Fibroblast of lung (primary cell): ENCODE data around the gene A3GALT2. TPM values are rescaled to one million over a fixed set of nuclear protein-coding genes. Genes with fewer than 3 reads are reported as not detected.

ENCODE experiments used
- DNase-seq, 2 donors: peaks; one replicate each; pipeline versions ENCODE4 v3.0.0 to v3.0.0-alpha.2; 2010; ENCODE audit warnings: low read depth in 2 of 2
- H2AFZ ChIP-seq: 2 replicates; pipeline ENCODE4 v1.5.1; 2012; ENCODE audit warnings: low read length, control low read depth, inconsistent platforms
- H3K27ac ChIP-seq: 2 replicates; pipeline ENCODE4 v1.5.1; 2011; ENCODE audit warnings: low read length, control low read depth; ENCODE audit not compliant: insufficient read depth
- H3K27me3 ChIP-seq: 2 replicates; pipeline ENCODE4 v1.5.1; 2011; ENCODE audit warnings: mild to moderate bottlenecking, low read length; ENCODE audit not compliant: control insufficient read depth, insufficient read depth
- H3K36me3 ChIP-seq: 2 replicates; pipeline ENCODE4 v1.5.1; 2011; ENCODE audit warnings: low read length; ENCODE audit not compliant: control insufficient read depth, insufficient read depth
- H3K4me1 ChIP-seq: 2 replicates; pipeline ENCODE4 v1.5.1; 2011; ENCODE audit warnings: low read length; ENCODE audit not compliant: control insufficient read depth, insufficient read depth; ENCODE audit errors: extremely low read depth
- H3K4me2 ChIP-seq: 2 replicates; pipeline ENCODE4 v1.5.1; 2011; ENCODE audit warnings: low read length, control low read depth; ENCODE audit not compliant: insufficient read depth; ENCODE audit errors: extremely low read depth
- H3K4me3 ChIP-seq, 4 experiments: fragments of 200-600 bp in 1 of 4; sonication (generic) in 1 of 4; replicated peaks in 1 of 4; 2 replicates each; pipeline ENCODE4 v1.5.1; 2011 to 2016; ENCODE audit warnings: low read length in 4 of 4, low read depth in 3 of 4, mild to moderate bottlenecking in 3 of 4, control low read depth in 2 of 4, inconsistent platforms in 1 of 4, mixed read lengths in 1 of 4; ENCODE audit not compliant: insufficient read depth in 1 of 4; ENCODE audit errors: control extremely low read depth in 1 of 4
- H3K79me2 ChIP-seq: 2 replicates; pipeline ENCODE4 v1.5.1; 2012; ENCODE audit warnings: mild to moderate bottlenecking, low read length, inconsistent platforms; ENCODE audit not compliant: control insufficient read depth, insufficient read depth
- H3K9ac ChIP-seq: 2 replicates; pipeline ENCODE4 v1.5.1; 2011; ENCODE audit warnings: mild to moderate bottlenecking, low read length, control low read depth; ENCODE audit not compliant: insufficient read depth
- H3K9me3 ChIP-seq: 2 replicates; pipeline ENCODE4 v1.5.1; 2012; ENCODE audit warnings: low read depth, low read length; ENCODE audit not compliant: control insufficient read depth, insufficient read depth
- H4K20me1 ChIP-seq: 2 replicates; pipeline ENCODE4 v1.5.1; 2011; ENCODE audit warnings: low read length; ENCODE audit not compliant: control insufficient read depth, insufficient read depth; ENCODE audit errors: extremely low read depth
- EZH2 ChIP-seq: IDR thresholded peaks from 2 replicates; pipeline ENCODE4 v1.5.1; 2012; ENCODE audit warnings: low read length, control low read depth, mild to moderate bottlenecking; ENCODE audit errors: missing control alignments
- polyA plus RNA-seq, 2 donors: library from polyadenylated mRNA; depleted of rRNA in 1 of 2; stranded (reverse) in 1 of 2; unstranded in 1 of 2; fragments of >200 nt; gene quantifications; 2 replicates each; pipeline ENCODE4 v1.2.1, GENCODE V29; 2011 to 2012; ENCODE audit warnings: missing spikeins in 1 of 2
- total RNA-seq: library from RNA; depleted of rRNA; stranded (reverse); fragments of >200 nt; gene quantifications from 2 replicates; pipeline ENCODE4 v1.2.1, GENCODE V29; 2014
- TF ChIP-seq, protein P1 (sequence below), 2 donors: IDR thresholded peaks in 1 of 2; conservative IDR thresholded peaks in 1 of 2; 1 replicate in 1 of 2; 2 replicates in 1 of 2; pipeline ENCODE4 v1.5.1; 2011 to 2012; ENCODE audit warnings: low read length in 2 of 2, control low read depth in 1 of 2, inconsistent platforms in 1 of 2, low read depth in 1 of 2, mild to moderate bottlenecking in 1 of 2

Gene A3GALT2
- total and polyA plus RNA-seq, 2 donors (not counting 1 experiment from before 2014, with no cell fraction given) = not detected

DNA sequence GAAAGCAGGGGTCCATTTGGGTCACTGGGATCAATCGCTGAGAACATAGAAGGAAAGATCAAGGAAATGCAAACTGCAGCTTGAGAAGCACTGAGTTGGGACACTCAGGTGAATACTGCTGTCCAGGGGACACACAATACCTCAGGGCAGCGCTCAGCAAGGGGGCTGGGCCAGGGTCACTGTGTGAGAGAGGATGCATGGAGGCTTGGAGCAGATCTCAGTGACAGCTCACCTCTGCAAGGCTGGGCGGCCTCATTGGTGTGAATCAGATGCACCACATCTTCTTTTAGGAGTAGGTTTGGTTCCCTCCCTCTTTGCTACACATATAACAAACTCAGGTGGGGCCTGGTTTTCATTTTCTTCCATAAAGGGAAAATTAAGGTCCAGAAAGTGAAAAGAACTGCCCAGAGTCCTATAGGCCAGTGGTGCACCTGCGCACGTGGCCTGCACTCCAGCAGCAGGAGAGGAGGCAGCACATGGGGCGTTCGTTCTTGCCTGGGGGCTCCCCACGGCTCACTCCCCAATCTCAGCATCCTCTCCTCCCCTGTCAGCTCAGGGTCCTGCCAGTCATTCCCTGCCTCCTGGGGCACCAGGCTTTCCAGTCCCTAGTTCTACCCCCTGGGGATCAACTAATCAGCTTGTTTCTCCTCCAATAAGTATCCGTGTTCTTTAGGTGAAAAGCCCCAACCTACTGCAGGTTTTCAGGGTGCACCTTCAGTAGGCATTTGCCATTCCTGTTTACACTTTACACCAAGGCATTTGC, 1.5 kb downstream of the A3GALT2 start:
- no peak overlapping the region for H3K4me2 ChIP-seq
- no peak overlapping the region for H2AFZ ChIP-seq
- no peaks in the 10 kb centered on the region for H3K4me1 ChIP-seq
- peaks cover 10% of the 10 kb centered on the region for H3K36me3 ChIP-seq
- no peaks in the 10 kb centered on the region for H3K27me3 ChIP-seq
- H3K4me3 ChIP-seq = no peak overlapping the region
- H4K20me1 ChIP-seq = no peaks in the 10 kb centered on the region
- H3K9ac ChIP-seq = no peak overlapping the region
- no peak overlapping the region for H3K27ac ChIP-seq
- TF ChIP-seq EZH2 = no peak
- TF ChIP-seq, protein P1, sequence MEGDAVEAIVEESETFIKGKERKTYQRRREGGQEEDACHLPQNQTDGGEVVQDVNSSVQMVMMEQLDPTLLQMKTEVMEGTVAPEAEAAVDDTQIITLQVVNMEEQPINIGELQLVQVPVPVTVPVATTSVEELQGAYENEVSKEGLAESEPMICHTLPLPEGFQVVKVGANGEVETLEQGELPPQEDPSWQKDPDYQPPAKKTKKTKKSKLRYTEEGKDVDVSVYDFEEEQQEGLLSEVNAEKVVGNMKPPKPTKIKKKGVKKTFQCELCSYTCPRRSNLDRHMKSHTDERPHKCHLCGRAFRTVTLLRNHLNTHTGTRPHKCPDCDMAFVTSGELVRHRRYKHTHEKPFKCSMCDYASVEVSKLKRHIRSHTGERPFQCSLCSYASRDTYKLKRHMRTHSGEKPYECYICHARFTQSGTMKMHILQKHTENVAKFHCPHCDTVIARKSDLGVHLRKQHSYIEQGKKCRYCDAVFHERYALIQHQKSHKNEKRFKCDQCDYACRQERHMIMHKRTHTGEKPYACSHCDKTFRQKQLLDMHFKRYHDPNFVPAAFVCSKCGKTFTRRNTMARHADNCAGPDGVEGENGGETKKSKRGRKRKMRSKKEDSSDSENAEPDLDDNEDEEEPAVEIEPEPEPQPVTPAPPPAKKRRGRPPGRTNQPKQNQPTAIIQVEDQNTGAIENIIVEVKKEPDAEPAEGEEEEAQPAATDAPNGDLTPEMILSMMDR (conservative IDR thresholded peaks at IDR 0.05 in 1 of 2, IDR thresholded peaks at IDR 0.05 in 1 of 2; ENCODE audit: low read depth in 1 of 2, low read length in 2 of 2) = no peak
- no peaks in the 10 kb centered on the region for H3K9me3 ChIP-seq
- DNase-seq = no peak
- no peaks in the 10 kb centered on the region for H3K79me2 ChIP-seq

DNA sequence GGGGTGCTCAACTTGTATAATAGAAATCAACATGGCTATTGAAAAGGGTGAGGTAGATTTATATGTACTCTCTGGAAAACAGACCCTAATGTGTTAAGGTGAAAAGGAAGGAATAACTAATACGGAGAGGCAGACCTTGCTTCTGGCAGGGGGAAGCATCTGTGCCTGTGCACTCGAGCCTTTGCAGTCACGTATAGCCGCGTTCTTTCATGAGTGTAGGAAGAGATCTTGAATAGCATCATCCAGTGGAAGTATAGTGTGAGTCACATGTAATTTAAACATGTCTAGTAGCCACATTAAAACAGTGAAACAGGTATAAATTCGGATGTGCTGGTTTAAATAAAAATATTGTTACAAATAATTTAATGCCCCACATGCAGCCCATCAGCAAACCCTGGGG, 3.0 kb downstream of the A3GALT2 start:
- no peak for TF ChIP-seq EZH2
- TF ChIP-seq, protein P1 (conservative IDR thresholded peaks at IDR 0.05 in 1 of 2, IDR thresholded peaks at IDR 0.05 in 1 of 2; ENCODE audit: low read depth in 1 of 2, low read length in 2 of 2) = no peak
- H3K9me3 ChIP-seq = no peaks in the 10 kb centered on the region
- no peaks in the 10 kb centered on the region for H4K20me1 ChIP-seq
- H2AFZ ChIP-seq = no peak overlapping the region
- no peak overlapping the region for H3K4me3 ChIP-seq
- H3K27me3 ChIP-seq = no peaks in the 10 kb centered on the region
- H3K36me3 ChIP-seq = no peaks in the 10 kb centered on the region
- no peak overlapping the region for H3K9ac ChIP-seq
- no peak overlapping the region for H3K27ac ChIP-seq
- DNase-seq = no peak
- H3K79me2 ChIP-seq = no peaks in the 10 kb centered on the region
- H3K4me2 ChIP-seq = no peak overlapping the region
- no peaks in the 10 kb centered on the region for H3K4me1 ChIP-seq

DNA sequence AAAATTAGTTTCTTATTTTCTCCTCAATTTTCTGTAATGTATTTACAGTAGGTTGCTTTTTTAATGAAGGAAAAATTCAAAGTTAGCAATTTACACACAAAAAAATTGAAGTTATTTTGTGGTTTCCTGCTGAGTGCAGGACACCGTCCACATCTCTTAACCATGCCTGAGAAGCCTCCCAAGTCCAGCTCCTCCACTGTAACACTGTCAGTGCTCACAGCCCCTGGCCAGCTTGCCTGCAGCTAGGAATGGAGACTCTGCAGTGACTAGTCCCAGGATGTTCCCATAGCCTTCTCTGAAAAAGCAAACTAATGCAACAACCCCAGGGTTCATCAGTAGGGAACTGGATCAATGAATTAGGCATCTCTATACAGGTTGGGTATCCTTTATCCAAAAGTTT, 3.5 kb downstream of the A3GALT2 start:
- no peak for DNase-seq
- Histone ChIP-seq H3K27ac (no peak overlapping the region), H3K9me3 (no peaks in the 10 kb centered on the region), H3K9ac (no peak overlapping the region), H4K20me1 (no peaks in the 10 kb centered on the region), H3K79me2 (no peaks in the 10 kb centered on the region), H3K4me3 (no peak overlapping the region), H3K27me3 (no peaks in the 10 kb centered on the region), H3K36me3 (no peaks in the 10 kb centered on the region), H2AFZ (no peak overlapping the region), H3K4me1 (no peaks in the 10 kb centered on the region), H3K4me2 (no peak overlapping the region)
- no peak for TF ChIP-seq EZH2
- TF ChIP-seq, protein P1 (conservative IDR thresholded peaks at IDR 0.05 in 1 of 2, IDR thresholded peaks at IDR 0.05 in 1 of 2; ENCODE audit: low read depth in 1 of 2, low read length in 2 of 2) = no peak
